HepG2 (cell line): ENCODE data around the gene KMT2B. TPM values are rescaled to one million over a fixed set of nuclear protein-coding genes. Genes with fewer than 3 reads are reported as not detected.
A peak's percentile ranks its signal among the peaks of the same experiment; 100 is the strongest.

Experiments used
- CSRNP2 ChIP-seq: sonication (generic); formaldehyde crosslinking; conservative IDR thresholded peaks from 2 replicates; pipeline ENCODE4 v1.8.0; 2022; ENCODE audit warnings: low read depth, missing genetic modification reagents
- FOSL2 ChIP-seq: sonication (generic); formaldehyde crosslinking; IDR thresholded peaks from 2 replicates; pipeline ENCODE4 v1.4.0; 2020; ENCODE audit warnings: missing genetic modification reagents
- GLMP ChIP-seq: sonication (generic); formaldehyde crosslinking; IDR thresholded peaks from 2 replicates; pipeline ENCODE4 v1.9.0; 2021; ENCODE audit warnings: missing genetic modification reagents, mild to moderate bottlenecking, borderline replicate concordance
- HNF1A ChIP-seq, 2 experiments: sonication (generic) in 1 of 2; formaldehyde crosslinking in 1 of 2; IDR thresholded peaks; 2 replicates each; pipeline versions ENCODE4 v1.4.0 to v1.6.1; 2016 to 2020; ENCODE audit warnings: borderline replicate concordance in 1 of 2, low read depth in 1 of 2, mild to moderate bottlenecking in 1 of 2, missing genetic modification reagents in 1 of 2
- KLF6 ChIP-seq: IDR thresholded peaks from 2 replicates; pipeline ENCODE4 v1.8.0; 2016; ENCODE audit warnings: missing biosample characterization, missing genetic modification reagents
- MAF1 ChIP-seq: sonication (generic); formaldehyde crosslinking; IDR thresholded peaks from 2 replicates; pipeline ENCODE4 v1.5.0; 2020; ENCODE audit warnings: missing genetic modification reagents, borderline replicate concordance
- NCOA5 ChIP-seq: sonication (generic); formaldehyde crosslinking; IDR thresholded peaks from 2 replicates; pipeline ENCODE4 v1.4.0; 2020; ENCODE audit warnings: missing genetic modification reagents
- NPAS2 ChIP-seq: sonication (generic); formaldehyde crosslinking; IDR thresholded peaks from 2 replicates; pipeline ENCODE4 v1.8.0; 2022; ENCODE audit warnings: mild to moderate bottlenecking, missing genetic modification reagents, borderline replicate concordance
- RBFOX2 ChIP-seq: fragments of 200-400 bp; formaldehyde crosslinking; IDR thresholded peaks from 2 replicates; pipeline ENCODE4 v1.6.1; 2017; ENCODE audit warnings: low read depth, mild to moderate bottlenecking, low read length
- REL ChIP-seq: sonication (generic); formaldehyde crosslinking; conservative IDR thresholded peaks from 2 replicates; pipeline ENCODE4 v1.8.0; 2022; ENCODE audit warnings: mild to moderate bottlenecking, missing genetic modification reagents, moderate library complexity
- ZFP90 ChIP-seq: sonication (generic); formaldehyde crosslinking; IDR thresholded peaks from 2 replicates; pipeline ENCODE4 v1.8.0; 2022; ENCODE audit warnings: missing genetic modification reagents, mild to moderate bottlenecking, inconsistent platforms, borderline replicate concordance
- ZNF142 ChIP-seq: sonication (generic); formaldehyde crosslinking; IDR thresholded peaks from 2 replicates; pipeline ENCODE4 v1.4.0; 2020; ENCODE audit warnings: missing genetic modification reagents
- ZNF33B ChIP-seq: sonication (generic); formaldehyde crosslinking; IDR thresholded peaks from 2 replicates; pipeline ENCODE4 v1.5.1; 2020; ENCODE audit warnings: mild to moderate bottlenecking, missing genetic modification reagents
- ZNF792 ChIP-seq: IDR thresholded peaks from 2 replicates; pipeline ENCODE4 v1.6.1; 2016
- ZSCAN25 ChIP-seq: sonication (generic); formaldehyde crosslinking; IDR thresholded peaks from 2 replicates; pipeline ENCODE4 v1.8.0; 2022; ENCODE audit warnings: mild to moderate bottlenecking, missing genetic modification reagents
- polyA plus RNA-seq, 8 experiments: library from polyadenylated mRNA; depleted of rRNA in 3 of 8; stranded (reverse) in 7 of 8; unstranded in 1 of 8; fragments of >200 nt; fragmentation: Illumina TruSeq in 4 of 8; extraction: Trizol in 4 of 8; gene quantifications; 2 replicates each; pipeline versions ENCODE4 v1.2.1 to v1.2.3, GENCODE V29; 2011 to 2016; ENCODE audit warnings: low read depth in 4 of 8, missing spikeins in 1 of 8, mixed read lengths in 1 of 8; ENCODE audit not compliant: insufficient read depth in 1 of 8
- total RNA-seq, 5 experiments: library from RNA; depleted of rRNA; stranded (reverse); fragments of >200 nt; fragmentation: Illumina TruSeq; extraction: Trizol; gene quantifications; 2 replicates each; pipeline ENCODE4 v1.2.3, GENCODE V29; 2016; ENCODE audit warnings: low read depth in 1 of 5

The KMT2B gene
- total and polyA plus RNA-seq, 2 of the 13 experiments (the other 11 are each of a cell fraction or from before 2014, with no cell fraction given): 6.2 to 16.9 TPM

- TF ChIP-seq ZFP90 (CRISPR knock-in tag) (peak; percentile 46; the same call in 1 of the 2 replicates), ZNF142 (CRISPR knock-in tag) (peak; percentile 92), CSRNP2 (no peak), RBFOX2 (peak; percentile 75), NCOA5 (CRISPR knock-in tag) (no peak), NPAS2 (no peak), GLMP (CRISPR knock-in tag) (no peak), ZSCAN25 (CRISPR knock-in tag) (no peak; the same call in 1 of the 2 replicates), ZNF33B (CRISPR knock-in tag) (no peak), FOSL2 (CRISPR knock-in tag) (no peak), MAF1 (0 out of 2 replicates have a peak, but pooled peaks have one; percentile 73), HNF1A (IDR thresholded peaks at IDR 0.05; ENCODE audit: low read depth) (peak; percentile 22; the same call in 1 of the 2 replicates), HNF1A (CRISPR knock-in tag; IDR thresholded peaks at IDR 0.05; ENCODE audit: borderline replicate concordance) (no peak), REL (0 out of 2 replicates have a peak, but pooled peaks have one; percentile 22), KLF6 (CRISPR knock-in tag) (no peak), ZNF792 (peak; percentile 68; the same call in 1 of the 2 replicates)
These were observed 770 bp upstream of the KMT2B start (continued) for GRCh38 chr19:35716801-35717664.
